Neural progenitor cell (in vitro differentiated cells): ENCODE results near the gene MYL12A. TPM values are rescaled to one million over a fixed set of nuclear protein-coding genes. Genes with fewer than 3 reads are reported as not detected.

Experiments
- DNase-seq: peaks from one replicate; pipeline ENCODE4 v3.0.0-alpha.2; 2016; ENCODE audit warnings: low spot score
- H2AFZ ChIP-seq: fragments of 200-600 bp; sonication (generic); replicated peaks from 2 replicates; pipeline ENCODE4 v1.6.1; 2016; ENCODE audit warnings: antibody characterized with exemption
- H3F3A ChIP-seq: fragments of 200-600 bp; sonication (generic); 2 replicates; pipeline ENCODE4 v1.6.1; 2016; ENCODE audit warnings: antibody characterized with exemption, low read depth
- H3K27ac ChIP-seq: fragments of 200-600 bp; sonication (generic); 2 replicates; pipeline ENCODE4 v1.5.1; 2016; ENCODE audit warnings: mild to moderate bottlenecking
- H3K27me3 ChIP-seq: fragments of 200-600 bp; sonication (generic); 2 replicates; pipeline ENCODE4 v1.6.1; 2016; ENCODE audit warnings: mild to moderate bottlenecking, moderate library complexity
- H3K36me3 ChIP-seq: fragments of 200-600 bp; sonication (generic); 2 replicates; pipeline ENCODE4 v1.5.1; 2016
- H3K4me1 ChIP-seq: fragments of 200-600 bp; sonication (generic); 2 replicates; pipeline ENCODE4 v1.6.1; 2016; ENCODE audit warnings: mixed run types
- H3K4me2 ChIP-seq: fragments of 200-600 bp; sonication (generic); 2 replicates; pipeline ENCODE4 v1.6.1; 2016
- H3K4me3 ChIP-seq: fragments of 200-600 bp; sonication (generic); 2 replicates; pipeline ENCODE4 v1.5.1; 2016
- H3K79me2 ChIP-seq: fragments of 200-600 bp; sonication (generic); 2 replicates; pipeline ENCODE4 v1.6.1; 2016; ENCODE audit warnings: low read depth
- H3K9ac ChIP-seq: fragments of 200-600 bp; sonication (generic); 2 replicates; pipeline ENCODE4 v1.6.1; 2016
- H3K9me3 ChIP-seq: fragments of 200-600 bp; sonication (generic); 2 replicates; pipeline ENCODE4 v1.5.1; 2016; ENCODE audit warnings: low read depth
- H4K20me1 ChIP-seq: fragments of 200-600 bp; sonication (generic); 2 replicates; pipeline ENCODE4 v1.6.1; 2016; ENCODE audit warnings: low read depth
- H3K27ac Mint-ChIP-seq: 3 replicates; pipeline ENCODE4 v1.8.0; 2021; ENCODE audit warnings: mixed read lengths
- H3K27me3 Mint-ChIP-seq: 2 replicates; pipeline ENCODE4 v1.8.0; 2022; ENCODE audit warnings: low read depth, mild to moderate bottlenecking, inconsistent platforms, moderate library complexity, mixed read lengths; ENCODE audit not compliant: insufficient read depth
- H3K36me3 Mint-ChIP-seq: 3 replicates; pipeline ENCODE4 v1.8.0; 2021; ENCODE audit warnings: mixed read lengths
- H3K4me1 Mint-ChIP-seq: 3 replicates; pipeline ENCODE4 v1.8.0; 2021; ENCODE audit warnings: mixed read lengths
- H3K4me3 Mint-ChIP-seq: 3 replicates; pipeline ENCODE4 v1.8.0; 2021; ENCODE audit warnings: mild to moderate bottlenecking, moderate library complexity, mixed read lengths
- H3K9me3 Mint-ChIP-seq: 3 replicates; pipeline ENCODE4 v1.8.0; 2020; ENCODE audit warnings: mixed read lengths
- CTCF ChIP-seq: fragments of 200-600 bp; sonication (generic); IDR thresholded peaks from 2 replicates; pipeline ENCODE4 v1.5.1; 2017; ENCODE audit warnings: antibody characterized with exemption, mild to moderate bottlenecking
- EZH2 ChIP-seq: fragments of 200-600 bp; sonication (generic); IDR thresholded peaks from 2 replicates; pipeline ENCODE4 v1.6.1; 2017; ENCODE audit warnings: antibody characterized with exemption, mild to moderate bottlenecking, moderate library complexity
- EZH2phosphoT487 ChIP-seq: fragments of 200-600 bp; sonication (generic); IDR thresholded peaks from 2 replicates; pipeline ENCODE4 v1.6.1; 2017; ENCODE audit warnings: antibody characterized with exemption
- total RNA-seq: library from RNA; depleted of rRNA; stranded (reverse); fragments of >200 nt; gene quantifications from 2 replicates; pipeline ENCODE4 v1.2.3, GENCODE V29; 2015; ENCODE audit warnings: low replicate concordance

Gene MYL12A
- total RNA-seq, 1 donor from 2014 or later = 365 TPM

DNA sequence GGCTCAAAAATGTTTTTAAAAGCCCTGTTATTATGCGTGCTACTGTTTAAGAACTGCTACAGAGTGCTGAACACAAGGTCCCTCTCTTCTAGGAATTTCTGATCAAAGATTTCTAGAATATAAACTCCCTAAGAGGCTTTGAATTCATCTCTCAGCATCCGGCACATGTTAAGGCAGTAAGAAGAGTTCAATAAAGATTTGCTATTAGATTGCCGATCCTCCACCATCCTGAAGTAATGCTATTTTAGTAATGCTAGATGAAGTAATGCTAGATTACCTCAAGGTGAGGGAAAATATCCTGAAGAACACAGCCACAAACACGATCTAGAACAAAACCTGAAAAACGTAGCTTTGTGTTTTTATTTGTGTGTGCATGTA lies 13.4 kb downstream of the MYL12A start:
- Histone ChIP-seq H3K27me3 (no peaks in the 10 kb centered on the region), H2AFZ (peak overlapping the region; percentile 90), H4K20me1 (peaks cover 38% of the 10 kb centered on the region), H3F3A (peaks cover 44% of the 10 kb centered on the region), H3K9me3 (no peaks in the 10 kb centered on the region), H3K4me1 (peaks cover 18% of the 10 kb centered on the region), H3K4me2 (peak overlapping the region; percentile 90), H3K27ac (peak overlapping the region; percentile 100), H3K79me2 (peaks cover 47% of the 10 kb centered on the region), H3K4me3 (peak overlapping the region; percentile 81), H3K36me3 (peaks cover 7% of the 10 kb centered on the region), H3K9ac (peak overlapping the region; percentile 99)
- Mint-ChIP-seq H3K36me3 (peaks cover 2% of the 10 kb centered on the region), H3K9me3 (no peaks in the 10 kb centered on the region), H3K4me1 (peaks cover 36% of the 10 kb centered on the region), H3K27ac (peak overlapping the region; percentile 100), H3K27me3 (no peaks in the 10 kb centered on the region), H3K4me3 (peak overlapping the region; percentile 93)
- no peak for DNase-seq
- TF ChIP-seq EZH2phosphoT487 (no peak), CTCF (no peak)

GRCh38 chr18:3261373-3262233 lies 14.0 kb downstream of the MYL12A start, which contains the start of gene MYL12B:
TSS of gene MYL12B (plus strand) at chr18:3262133. CDS start at chr18:3272899, 10,766 bp downstream.
- Histone ChIP-seq H3K4me3 (peak within 1 kb of the TSS; percentile 81), H3K27me3 (no peaks in the 10 kb centered on the region), H4K20me1 (peaks cover 44% of the 10 kb centered on the region), H3K9ac (peak within 1 kb of the TSS; percentile 99), H3K4me1 (peaks cover 18% of the 10 kb centered on the region), H3K36me3 (peaks cover under 1% of the 10 kb centered on the region), H3K9me3 (no peaks in the 10 kb centered on the region), H3K27ac (peak within 1 kb of the TSS; percentile 100), H2AFZ (peak within 1 kb of the TSS; percentile 90), H3K79me2 (peaks cover 54% of the 10 kb centered on the region), H3K4me2 (peak within 1 kb of the TSS; percentile 90), H3F3A (peaks cover 38% of the 10 kb centered on the region)
- TF ChIP-seq CTCF (no peak), EZH2 (no peak), EZH2phosphoT487 (no peak)
- H3K36me3 Mint-ChIP-seq = peaks cover 2% of the 10 kb centered on the region
- H3K9me3 Mint-ChIP-seq = no peaks in the 10 kb centered on the region
- peak; percentile 93 for DNase-seq
- H3K27me3 Mint-ChIP-seq = no peaks in the 10 kb centered on the region
- H3K27ac Mint-ChIP-seq = peak within 1 kb of the TSS; percentile 100
- peaks cover 36% of the 10 kb centered on the region for H3K4me1 Mint-ChIP-seq
- H3K4me3 Mint-ChIP-seq = peak within 1 kb of the TSS; percentile 93

DNA sequence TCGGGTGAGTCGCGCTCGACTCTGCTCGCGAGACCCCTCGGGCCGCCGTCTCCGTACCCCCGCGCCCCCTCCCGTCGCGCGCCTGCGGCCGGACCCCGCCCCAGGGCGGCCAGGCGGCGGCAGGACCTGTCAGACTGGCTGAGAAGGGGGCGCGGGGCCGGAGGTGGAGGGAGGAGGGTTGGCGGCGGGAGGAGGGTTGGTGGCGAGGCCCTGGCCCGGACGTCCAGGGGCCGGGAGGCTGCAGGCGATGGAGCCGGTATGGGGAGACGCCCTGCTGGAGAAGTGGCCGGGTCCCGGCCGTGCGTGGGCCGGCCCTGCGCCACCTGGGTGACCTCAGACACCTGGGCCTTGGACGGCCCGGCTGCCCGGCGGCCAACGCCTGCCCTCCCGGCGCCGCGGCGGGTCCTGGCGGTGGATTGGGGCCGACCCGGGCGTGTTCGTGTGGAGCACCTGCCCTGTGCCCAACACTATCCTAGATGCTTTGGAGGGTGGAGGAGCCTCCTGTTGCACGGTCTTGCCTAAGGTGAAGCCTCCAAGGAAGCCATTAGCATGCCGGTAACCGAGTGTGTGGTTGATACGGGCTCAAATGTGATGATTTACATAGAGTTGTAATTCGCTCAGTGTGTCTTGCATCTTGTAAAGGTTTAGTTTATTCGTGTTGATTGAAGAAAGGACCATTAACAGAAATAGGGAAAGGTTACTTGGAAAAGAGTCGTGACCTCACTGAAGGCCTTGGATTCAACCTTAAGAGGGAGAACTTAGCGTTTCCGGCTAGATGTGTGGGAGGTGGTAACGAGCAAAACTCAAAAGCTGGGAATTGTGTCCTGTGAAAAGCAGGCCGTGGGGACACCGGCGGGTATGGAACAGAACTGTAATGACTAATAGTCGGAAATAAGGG lies 14.9 kb downstream of the MYL12A start:
- H3K79me2 ChIP-seq = peaks cover 62% of the 10 kb centered on the region
- DNase-seq = no peak
- Mint-ChIP-seq H3K9me3 (no peaks in the 10 kb centered on the region), H3K4me3 (peak overlapping the region; percentile 93), H3K36me3 (peaks cover 2% of the 10 kb centered on the region), H3K27me3 (no peaks in the 10 kb centered on the region), H3K27ac (peak overlapping the region; percentile 73), H3K4me1 (peaks cover 36% of the 10 kb centered on the region)
- H3K4me3 ChIP-seq = peak overlapping the region; percentile 81
- peak overlapping the region; percentile 90 for H2AFZ ChIP-seq
- H3K27ac ChIP-seq = peak overlapping the region; percentile 100
- no peaks in the 10 kb centered on the region for H3K27me3 ChIP-seq
- H3K4me1 ChIP-seq = peaks cover 18% of the 10 kb centered on the region
- H3K9ac ChIP-seq = peak overlapping the region; percentile 99
- TF ChIP-seq EZH2phosphoT487 (no peak), EZH2 (no peak), CTCF (no peak)
- H3K9me3 ChIP-seq = no peaks in the 10 kb centered on the region
- H3K36me3 ChIP-seq = no peaks in the 10 kb centered on the region
- peaks cover 29% of the 10 kb centered on the region for H3F3A ChIP-seq
- peak overlapping the region; percentile 90 for H3K4me2 ChIP-seq
- H4K20me1 ChIP-seq = peaks cover 53% of the 10 kb centered on the region
